Left ventricle myocardium inferior (tissue), 1 donor: ENCODE data around the gene RNF144A. TPM values are rescaled to one million over a fixed set of nuclear protein-coding genes. Genes with fewer than 3 reads are reported as not detected.
"Not testable (repeated sequence)": the region's sequence is repeated elsewhere in the genome, so short reads cannot be mapped to it uniquely, and the experiment has no call there.

Experiments
- DNase-seq: peaks from one replicate; pipeline ENCODE4 v3.0.0-alpha.2; 2020
- H3K27ac ChIP-seq: fragments of 200-600 bp; replicated peaks from 2 replicates; pipeline ENCODE4 v1.8.0; 2021
- H3K27me3 ChIP-seq: fragments of 200-600 bp; 2 replicates; pipeline ENCODE4 v1.8.0; 2021; ENCODE audit warnings: low read depth
- H3K36me3 ChIP-seq: fragments of 200-600 bp; 2 replicates; pipeline ENCODE4 v1.8.0; 2021
- H3K4me1 ChIP-seq: fragments of 200-600 bp; 2 replicates; pipeline ENCODE4 v1.8.0; 2021
- H3K4me3 ChIP-seq: fragments of 200-600 bp; 2 replicates; pipeline ENCODE4 v1.8.0; 2021; ENCODE audit warnings: mild to moderate bottlenecking, moderate library complexity
- H3K9me3 ChIP-seq: fragments of 200-600 bp; replicated peaks from 2 replicates; pipeline ENCODE4 v1.8.0; 2021
- CTCF ChIP-seq: fragments of 200-600 bp; IDR thresholded peaks from 2 replicates; pipeline ENCODE4 v1.8.0; 2021; ENCODE audit warnings: antibody characterized with exemption, mild to moderate bottlenecking, borderline replicate concordance
- intact Hi-C: fragments of 100-400 bp; cut with micrococcal nuclease; formaldehyde crosslinking; loops from one replicate; pipeline ENCODE4 v1.11.0; 2022
- total RNA-seq: library from RNA; stranded (reverse); fragmentation: NEBNext Ultra II Directional; extraction: Animal tissue kit (Norgen Biotek cat#: 25700); gene quantifications from one replicate; pipeline ENCODE4 v1.2.1, GENCODE V29; 2021
- donor health status: DM: no; HTN: yes; CAD: no; lungs with severe emphysema.

The RNF144A gene
- total RNA-seq, 1 donor from 2014 or later, result 17.9 TPM

- Histone ChIP-seq H3K27me3 (no peaks in the 10 kb centered on the region), H3K4me3 (no peak overlapping the region), H3K27ac (no peak overlapping the region), H3K4me1 (peaks cover 8% of the 10 kb centered on the region), H3K36me3 (peaks cover 4% of the 10 kb centered on the region), H3K9me3 (no peaks in the 10 kb centered on the region)
- no peak for DNase-seq
- intact Hi-C loops, result no loop called here
- no peak for TF ChIP-seq CTCF
Observed at GRCh38 chr2:6893876-6894482, 23.2 kb upstream of the RNF144A start.

GRCh38 chr2:6896930-6897759 lies 20.1 kb upstream of the RNF144A start:
- intact Hi-C loops, result loop anchor here (5.0 kb wide), 1 partner anchor 150 kb away; no protein-coding TSS in a partner anchor
- DNase-seq, result no peak
- H3K27ac ChIP-seq, result peak overlapping the region; percentile 24
- peaks cover 8% of the 10 kb centered on the region for H3K4me1 ChIP-seq
- H3K36me3 ChIP-seq, result peaks cover 4% of the 10 kb centered on the region
- peaks cover 6% of the 10 kb centered on the region for H3K9me3 ChIP-seq
- no peak overlapping the region for H3K4me3 ChIP-seq
- TF ChIP-seq CTCF, result peak; percentile 80
- no peaks in the 10 kb centered on the region for H3K27me3 ChIP-seq

GRCh38 chr2:6902581-6902980 lies 14.6 kb upstream of the RNF144A start:
- DNase-seq, H3K27me3 ChIP-seq, H3K27ac ChIP-seq, H3K4me1 ChIP-seq, H3K36me3 ChIP-seq, H3K4me3 ChIP-seq: not testable (repeated sequence)
- H3K9me3 ChIP-seq, result peaks cover 16% of the 10 kb centered on the region
- intact Hi-C loops, result loop anchor here (10.0 kb wide), 1 partner anchor 52 kb away; no protein-coding TSS in a partner anchor

- Histone ChIP-seq H3K27me3 (no peaks in the 10 kb centered on the region), H3K4me1 (no peaks in the 10 kb centered on the region), H3K4me3 (no peak overlapping the region), H3K27ac (no peak overlapping the region), H3K9me3 (peaks cover 16% of the 10 kb centered on the region), H3K36me3 (no peaks in the 10 kb centered on the region)
- TF ChIP-seq CTCF, result no peak
- intact Hi-C loops, result loop anchor here (10.0 kb wide), 1 partner anchor 49 kb away; no protein-coding TSS in a partner anchor
- no peak for DNase-seq
Observed at GRCh38 chr2:6905668-6906067, 11.5 kb upstream of the RNF144A start.

- H3K4me1 ChIP-seq, result no peaks in the 10 kb centered on the region
- H3K4me3 ChIP-seq, result no peak overlapping the region
- intact Hi-C loops, result loop anchor here (10.0 kb wide), 1 partner anchor 49 kb away; no protein-coding TSS in a partner anchor
Observed at GRCh38 chr2:6906165-6906741, 11.0 kb upstream of the RNF144A start.

More at GRCh38 chr2:6906165-6906741, 11.0 kb upstream of the RNF144A start:
- TF ChIP-seq CTCF, result no peak
- Histone ChIP-seq H3K27me3 (no peaks in the 10 kb centered on the region), H3K36me3 (no peaks in the 10 kb centered on the region), H3K27ac (no peak overlapping the region), H3K9me3 (peaks cover 16% of the 10 kb centered on the region)
- DNase-seq, result no peak
